Limb (tissue), 2 donors: ENCODE measurements around the gene FBXW4.

ENCODE experiments used
- DNase-seq, 2 donors: peaks; one replicate each; pipeline ENCODE4 v3.0.0-alpha.2; 2016; ENCODE audit errors: extremely low spot score in 2 of 2

FBXW4 gene

DNA sequence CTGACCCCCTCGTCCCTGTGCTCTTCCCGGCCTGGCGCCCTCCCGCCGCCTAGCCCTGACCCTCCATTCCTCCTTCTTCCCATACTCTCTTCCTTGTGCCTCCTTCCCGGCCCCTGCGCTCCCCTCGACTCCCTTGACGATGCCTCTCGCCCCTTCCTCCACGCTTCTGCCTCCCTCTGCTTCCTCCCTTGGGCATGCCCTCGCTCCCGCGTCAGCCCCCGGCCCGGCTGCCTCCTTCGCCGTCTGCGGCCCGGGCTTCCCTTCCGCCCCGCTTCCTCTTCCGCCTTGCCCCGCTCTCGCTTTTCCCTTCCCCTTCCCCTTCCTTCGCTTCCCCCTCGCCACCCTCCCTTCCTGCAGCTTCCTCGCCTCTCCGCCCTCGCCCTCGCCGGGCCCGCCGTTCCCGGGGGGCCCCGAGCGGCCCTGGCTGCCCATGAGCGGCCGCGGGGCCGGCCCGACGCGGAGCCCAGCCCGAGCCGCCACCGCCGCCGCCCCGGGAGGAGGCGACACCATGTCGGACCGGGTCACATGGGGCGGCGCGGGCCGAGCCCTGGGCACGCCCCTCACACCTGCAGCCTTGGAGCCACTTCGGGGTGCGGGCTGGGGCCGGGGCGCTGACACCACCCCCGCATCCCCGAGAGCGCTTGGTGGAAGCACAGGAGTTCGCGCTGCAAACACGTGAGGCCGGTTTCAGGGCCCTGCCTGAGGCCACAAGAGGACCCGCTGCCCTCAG is at the start of gene FBXW4:
FBXW4 (minus strand) TSS at position 497 of the 730 bp plus-strand sequence; CDS start at position 432, 65 bp downstream.
- peak; percentile 13 to 75 for DNase-seq

DNA sequence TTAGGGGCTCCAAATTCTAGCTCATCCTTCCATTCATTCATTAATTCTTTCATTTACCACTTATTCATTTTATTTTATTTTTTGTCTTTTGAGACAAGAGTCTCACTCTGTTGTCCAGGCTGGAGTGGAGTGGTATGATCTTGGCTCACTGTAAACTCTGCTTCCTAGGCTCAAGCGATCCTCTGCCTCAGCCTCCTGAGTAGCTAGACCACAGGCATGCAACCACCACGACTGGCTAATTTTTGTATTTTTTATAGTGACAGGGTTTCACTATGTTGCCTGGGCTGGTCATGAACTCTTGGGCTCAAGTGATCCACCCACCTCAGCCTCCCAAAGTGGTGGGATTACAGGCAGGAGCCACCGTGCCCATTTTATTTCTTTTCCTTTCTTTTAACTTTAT is 49.3 kb upstream of the FBXW4 start:
- DNase-seq, result no peak

DNA sequence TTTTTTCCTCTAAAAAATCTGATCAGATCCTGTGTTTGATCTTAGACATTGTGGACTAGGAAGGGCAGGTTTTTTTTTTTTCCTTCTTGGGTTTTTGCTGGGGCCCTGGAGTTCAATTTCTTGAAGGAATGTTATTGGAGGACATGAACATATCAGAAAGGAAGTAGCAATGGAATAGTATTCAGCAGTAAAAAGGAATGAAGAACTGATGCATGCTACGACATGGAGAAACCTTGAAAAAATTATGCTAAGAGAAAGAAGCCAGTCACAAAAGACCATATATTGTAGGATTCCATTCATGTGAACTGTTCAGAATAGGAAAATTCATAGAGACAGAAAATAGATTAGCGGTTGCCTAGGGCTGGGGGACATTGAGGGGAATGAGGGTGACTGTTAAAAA is 47.0 kb upstream of the FBXW4 start:
- DNase-seq, result no peak

GRCh38 chr10:101736666-101737065 is 41.7 kb upstream of the FBXW4 start:
- DNase-seq, result no peak

GRCh38 chr10:101732096-101732495 is 37.1 kb upstream of the FBXW4 start:
- DNase-seq, result no peak

GRCh38 chr10:101726115-101726387 is 31.1 kb upstream of the FBXW4 start:
- no peak for DNase-seq

- no peak for DNase-seq
Observed at GRCh38 chr10:101725296-101726114, 30.5 kb upstream of the FBXW4 start.

- DNase-seq, result no peak
Observed at GRCh38 chr10:101724446-101724845, 29.5 kb upstream of the FBXW4 start.

DNA sequence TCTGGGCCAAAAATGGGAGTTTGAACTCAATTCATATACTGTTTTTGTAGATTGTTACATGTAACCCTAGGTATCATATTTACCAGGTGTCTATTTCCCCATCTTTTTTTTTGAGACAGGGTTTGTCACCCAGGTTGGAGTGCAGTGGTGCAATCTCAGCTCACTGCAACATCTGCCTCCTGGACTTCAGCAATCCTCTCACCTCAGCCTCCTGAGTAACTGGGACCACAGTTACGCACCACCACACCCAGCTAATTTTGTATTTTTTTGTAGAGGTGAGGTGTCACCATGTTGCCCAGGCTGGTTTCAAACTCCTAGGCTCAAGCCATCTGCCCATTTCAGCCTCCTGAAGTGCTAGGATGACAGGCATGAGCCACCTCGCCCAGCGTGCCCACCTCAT is 28.2 kb upstream of the FBXW4 start:
- DNase-seq, result no peak

DNA sequence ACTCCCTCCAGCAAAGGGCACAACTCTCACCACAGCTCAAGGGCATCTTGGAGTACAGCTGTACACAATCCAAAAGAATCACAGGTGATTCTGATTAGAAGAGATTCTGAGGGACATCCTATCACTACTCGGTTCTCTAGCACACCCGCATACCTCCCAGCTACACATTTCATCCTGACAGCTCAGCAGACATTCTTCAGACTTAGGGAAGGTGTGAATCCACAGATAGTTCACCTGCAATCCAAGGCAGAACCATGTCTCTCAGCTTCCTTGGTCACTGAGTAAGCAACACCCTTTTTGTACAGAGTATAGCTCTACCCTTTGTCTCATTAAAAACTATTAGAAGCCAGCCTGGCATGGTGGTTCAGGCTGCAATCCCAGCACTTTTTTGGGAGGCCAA is 26.8 kb upstream of the FBXW4 start:
- no peak for DNase-seq

- no peak for DNase-seq
Observed at GRCh38 chr10:101720606-101721230, 25.7 kb upstream of the FBXW4 start.

GRCh38 chr10:101718690-101719275 is 23.8 kb upstream of the FBXW4 start:
- DNase-seq, result no peak

- DNase-seq, result no peak
Observed at GRCh38 chr10:101716891-101717659, 22.1 kb upstream of the FBXW4 start.

DNA sequence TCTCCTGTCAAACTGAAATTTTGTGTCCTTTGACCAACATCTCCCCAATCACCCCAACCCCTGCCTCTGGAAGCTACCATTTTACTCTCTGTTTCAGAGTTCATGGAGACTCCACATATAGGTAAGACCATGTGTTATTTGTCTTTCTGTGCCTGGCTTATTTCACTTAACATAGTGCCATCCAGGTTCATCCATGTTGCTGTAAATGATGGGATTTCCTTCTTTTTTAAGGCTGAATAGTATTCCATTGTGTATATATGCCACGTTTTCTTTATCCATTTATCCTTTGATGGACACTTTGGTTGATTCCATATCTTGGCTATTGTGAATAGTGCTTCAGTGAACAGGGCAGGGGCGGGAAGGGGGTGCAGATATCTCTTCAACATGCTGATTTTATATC is 18.0 kb upstream of the FBXW4 start:
- DNase-seq, result no peak

DNA sequence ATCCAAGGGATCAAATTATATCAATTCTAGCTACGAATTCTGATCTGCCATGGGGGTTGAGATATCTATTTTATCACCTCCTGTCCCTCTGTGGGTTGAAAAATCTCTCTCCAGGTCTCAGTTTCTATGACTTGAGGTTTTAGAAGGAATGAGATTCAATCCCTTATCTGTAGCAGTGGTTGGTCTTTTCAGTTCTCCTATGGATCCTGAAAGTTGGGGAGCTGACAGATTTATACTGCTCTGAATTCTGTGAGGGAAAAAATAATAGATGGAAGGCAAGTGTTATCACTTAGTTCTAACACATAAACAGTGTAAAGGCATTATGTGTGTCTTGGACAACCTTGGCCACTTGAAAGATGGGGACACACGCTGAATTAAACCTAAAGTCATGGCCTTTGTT is 15.8 kb upstream of the FBXW4 start:
- DNase-seq, result no peak

DNA sequence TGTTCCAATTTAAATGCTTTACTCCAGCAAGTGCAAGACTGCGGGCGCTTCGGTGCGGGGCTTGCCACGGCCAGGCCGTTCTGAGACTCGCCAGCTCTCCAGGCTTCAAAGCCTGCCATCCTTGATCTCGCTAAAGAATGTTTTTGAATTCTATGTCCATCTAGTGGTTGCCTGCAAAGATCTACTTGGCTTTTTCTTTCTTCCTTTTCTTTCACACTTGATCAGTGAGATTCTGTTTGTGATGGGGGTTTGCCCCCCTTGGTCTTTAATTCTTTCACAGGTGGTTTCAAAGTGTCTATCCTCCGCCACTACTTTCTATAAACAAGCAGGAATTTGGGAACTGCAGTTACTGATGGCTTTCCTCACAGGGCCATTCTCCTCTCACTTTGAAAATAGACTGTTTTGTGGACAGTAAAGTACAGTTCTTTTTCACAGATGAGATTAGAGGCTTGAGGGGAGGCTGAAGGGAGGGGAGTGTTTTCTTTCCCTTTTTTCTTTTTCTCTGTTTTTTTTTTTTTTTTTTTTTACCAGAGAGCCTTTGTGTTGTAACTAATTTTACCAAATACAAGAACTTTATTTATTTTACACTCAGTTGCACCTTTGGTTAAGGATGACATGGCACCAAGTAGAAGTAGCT is 15.2 kb upstream of the FBXW4 start:
- DNase-seq, result no peak

- DNase-seq, result no peak
Observed at GRCh38 chr10:101709359-101710058, 14.5 kb upstream of the FBXW4 start.

GRCh38 chr10:101708870-101709269 is 13.9 kb upstream of the FBXW4 start:
- DNase-seq, result no peak

- no peak for DNase-seq
Observed at GRCh38 chr10:101708073-101708472, 13.1 kb upstream of the FBXW4 start.

GRCh38 chr10:101704331-101704730 is 9.4 kb upstream of the FBXW4 start:
- no peak for DNase-seq
